ENCODE results near the gene TPMT.

- no peak for TF ChIP-seq CTCF (IDR thresholded peaks at IDR 0.05 in 4 of 5, conservative IDR thresholded peaks at IDR 0.05 in 1 of 5)
- no peak for TF ChIP-seq POLR2A (IDR thresholded peaks at IDR 0.05)
These were observed 63.5 kb downstream of the TPMT start for GRCh38 chr6:18091382-18091781.
